Measurements from ENCODE around the gene DHX58. TPM values are rescaled to one million over a fixed set of nuclear protein-coding genes. Genes with fewer than 3 reads are reported as not detected.

The DHX58 gene
- total and polyA plus RNA-seq, 3 donors from 2014 or later: 35.9 to 56.3 (median 51.1) TPM

DNA sequence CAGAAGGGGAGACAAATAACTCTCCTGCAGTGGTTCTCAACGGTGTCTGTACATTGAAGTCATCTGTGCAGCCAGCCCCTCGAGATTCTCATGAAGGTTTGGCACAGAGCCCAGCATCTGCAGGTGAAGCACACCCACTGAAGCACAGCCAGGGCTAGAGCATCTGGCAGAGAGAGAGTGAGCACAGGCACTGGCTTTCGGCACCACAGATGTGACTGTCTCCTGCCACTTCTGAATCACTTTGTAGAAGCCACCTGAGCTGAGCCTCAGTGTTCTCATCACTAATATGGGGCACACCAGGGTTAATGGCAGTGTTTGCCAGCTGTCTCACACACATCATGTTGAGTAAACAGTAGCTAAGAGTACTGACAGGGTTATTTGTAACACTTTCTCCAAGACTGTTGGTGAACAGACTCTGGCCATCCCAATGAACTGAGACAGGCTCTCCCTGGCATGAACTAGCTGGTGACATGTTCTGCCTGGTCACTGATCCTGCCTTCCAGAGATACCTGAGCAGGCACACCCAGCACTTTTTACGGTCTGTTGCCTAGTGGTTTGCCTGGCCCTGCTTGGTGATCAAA, 21.0 kb upstream of the DHX58 start:
- no peaks in the 10 kb centered on the region for H3K9me3 ChIP-seq
- intact Hi-C loops (cut with DNase I; ENCODE audit: low total_unique reads): no loop called here
- peaks cover 69% of the 10 kb centered on the region for H3K4me1 ChIP-seq
- no peaks in the 10 kb centered on the region for H3K27me3 ChIP-seq
- no peaks in the 10 kb centered on the region for H3K36me3 ChIP-seq (ENCODE audit: low read depth, missing control alignments)
- H3K27ac ChIP-seq: peak overlapping the region in 1 of 2 donors; percentile 89
- H3K4me3 ChIP-seq: no peak overlapping the region
- 39 to 58% methylated on average over 4 of the region's 4 CpGs for WGBS, 2 donors
- no peak for DNase-seq
- TF ChIP-seq POLR2A (IDR thresholded peaks at IDR 0.05): no peak
- TF ChIP-seq, protein P1, sequence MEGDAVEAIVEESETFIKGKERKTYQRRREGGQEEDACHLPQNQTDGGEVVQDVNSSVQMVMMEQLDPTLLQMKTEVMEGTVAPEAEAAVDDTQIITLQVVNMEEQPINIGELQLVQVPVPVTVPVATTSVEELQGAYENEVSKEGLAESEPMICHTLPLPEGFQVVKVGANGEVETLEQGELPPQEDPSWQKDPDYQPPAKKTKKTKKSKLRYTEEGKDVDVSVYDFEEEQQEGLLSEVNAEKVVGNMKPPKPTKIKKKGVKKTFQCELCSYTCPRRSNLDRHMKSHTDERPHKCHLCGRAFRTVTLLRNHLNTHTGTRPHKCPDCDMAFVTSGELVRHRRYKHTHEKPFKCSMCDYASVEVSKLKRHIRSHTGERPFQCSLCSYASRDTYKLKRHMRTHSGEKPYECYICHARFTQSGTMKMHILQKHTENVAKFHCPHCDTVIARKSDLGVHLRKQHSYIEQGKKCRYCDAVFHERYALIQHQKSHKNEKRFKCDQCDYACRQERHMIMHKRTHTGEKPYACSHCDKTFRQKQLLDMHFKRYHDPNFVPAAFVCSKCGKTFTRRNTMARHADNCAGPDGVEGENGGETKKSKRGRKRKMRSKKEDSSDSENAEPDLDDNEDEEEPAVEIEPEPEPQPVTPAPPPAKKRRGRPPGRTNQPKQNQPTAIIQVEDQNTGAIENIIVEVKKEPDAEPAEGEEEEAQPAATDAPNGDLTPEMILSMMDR (IDR thresholded peaks at IDR 0.05): no peak

DNA sequence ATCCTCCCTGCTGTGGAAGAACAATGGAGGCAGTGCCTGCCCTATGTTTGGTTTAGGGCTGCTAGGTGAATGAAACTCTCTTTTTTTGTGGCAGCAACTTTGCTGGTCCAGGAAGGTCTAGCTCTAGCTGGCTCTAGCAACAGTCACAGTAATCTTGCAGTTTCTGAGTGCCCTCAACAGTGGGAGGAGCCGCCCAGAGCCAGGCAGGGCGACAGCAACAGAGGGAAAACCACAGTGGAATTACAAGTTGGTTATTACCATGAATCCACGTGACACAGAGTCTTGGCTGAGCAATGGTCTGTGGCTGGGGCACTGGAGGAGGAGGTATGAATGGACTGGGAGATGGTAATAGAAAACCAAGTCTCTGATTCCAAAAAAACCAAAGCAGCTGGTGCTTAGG, 20.4 kb upstream of the DHX58 start:
- Histone ChIP-seq H3K36me3 (ENCODE audit: low read depth, missing control alignments) (no peaks in the 10 kb centered on the region), H3K27ac (peak overlapping the region in 1 of 2 donors; percentile 89), H3K9me3 (no peaks in the 10 kb centered on the region), H3K4me1 (peaks cover 66% of the 10 kb centered on the region), H3K27me3 (no peaks in the 10 kb centered on the region), H3K4me3 (no peak overlapping the region)
- no peak for DNase-seq
- intact Hi-C loops (cut with DNase I; ENCODE audit: low total_unique reads): no loop called here
- 44 to 62% methylated on average over 3 of the region's 3 CpGs for WGBS, 2 donors
- TF ChIP-seq, protein P1 (IDR thresholded peaks at IDR 0.05): no peak
- TF ChIP-seq POLR2A (IDR thresholded peaks at IDR 0.05): no peak

DNA sequence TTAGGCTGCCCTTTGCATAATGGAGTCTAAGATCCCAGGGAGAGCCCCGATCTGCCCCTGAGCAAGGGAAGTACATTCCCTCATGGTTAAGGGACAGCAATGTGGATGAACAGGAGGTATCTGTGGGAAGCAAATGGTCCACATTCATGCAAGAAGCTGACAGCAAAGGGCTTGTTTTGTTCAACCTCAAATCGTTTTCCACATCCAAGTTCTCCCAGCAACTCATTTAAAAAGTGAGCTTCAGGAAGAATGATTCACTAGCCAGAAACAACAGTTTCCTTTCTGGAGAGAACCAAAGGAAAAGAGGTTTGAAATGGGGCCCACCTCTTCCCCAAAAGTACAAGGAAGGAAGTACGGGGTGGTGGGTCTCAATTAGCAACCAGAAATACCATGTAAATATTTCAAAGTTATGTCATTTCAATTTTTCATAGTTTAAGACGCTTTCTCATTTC, 19.5 kb upstream of the DHX58 start:
- TF ChIP-seq, protein P1 (IDR thresholded peaks at IDR 0.05): no peak
- no peak for TF ChIP-seq POLR2A (IDR thresholded peaks at IDR 0.05)
- DNase-seq: no peak
- H3K27ac ChIP-seq: peak overlapping the region; percentile 89
- H3K27me3 ChIP-seq: no peaks in the 10 kb centered on the region
- no peak overlapping the region for H3K4me3 ChIP-seq
- intact Hi-C loops (cut with DNase I; ENCODE audit: low total_unique reads): no loop called here
- 47 to 53% methylated on average over 4 of the region's 4 CpGs for WGBS, 2 donors
- H3K9me3 ChIP-seq: no peaks in the 10 kb centered on the region
- H3K4me1 ChIP-seq: peaks cover 64% of the 10 kb centered on the region
- H3K36me3 ChIP-seq (ENCODE audit: low read depth, missing control alignments): no peaks in the 10 kb centered on the region

DNA sequence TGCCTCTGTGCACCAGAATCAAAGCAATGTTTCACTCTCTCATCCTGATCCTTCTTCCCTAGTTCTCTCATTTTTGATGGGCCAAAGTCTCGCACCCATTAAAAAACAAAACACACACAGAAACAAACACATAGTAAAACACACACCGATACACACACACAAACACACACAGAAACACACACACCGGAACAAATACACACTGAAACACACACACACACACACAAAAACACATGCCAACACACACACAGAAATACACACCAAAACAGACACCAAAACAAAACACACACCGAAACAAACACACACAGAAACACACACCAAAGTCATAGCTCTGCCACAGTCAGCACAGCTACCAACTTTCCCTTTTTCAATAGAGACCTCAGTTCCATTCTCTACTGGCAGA, 18.7 kb upstream of the DHX58 start:
- Histone ChIP-seq H3K4me3 (no peak overlapping the region), H3K9me3 (no peaks in the 10 kb centered on the region), H3K4me1 (peaks cover 57% of the 10 kb centered on the region), H3K27me3 (no peaks in the 10 kb centered on the region), H3K36me3 (ENCODE audit: low read depth, missing control alignments) (no peaks in the 10 kb centered on the region), H3K27ac (peak overlapping the region; percentile 89)
- DNase-seq: no peak
- no peak for TF ChIP-seq POLR2A (IDR thresholded peaks at IDR 0.05)
- TF ChIP-seq, protein P1 (IDR thresholded peaks at IDR 0.05): no peak
- WGBS, 2 donors: 92 to 95% methylated on average over 4 of the region's 4 CpGs
- intact Hi-C loops (cut with DNase I; ENCODE audit: low total_unique reads): no loop called here

DNA sequence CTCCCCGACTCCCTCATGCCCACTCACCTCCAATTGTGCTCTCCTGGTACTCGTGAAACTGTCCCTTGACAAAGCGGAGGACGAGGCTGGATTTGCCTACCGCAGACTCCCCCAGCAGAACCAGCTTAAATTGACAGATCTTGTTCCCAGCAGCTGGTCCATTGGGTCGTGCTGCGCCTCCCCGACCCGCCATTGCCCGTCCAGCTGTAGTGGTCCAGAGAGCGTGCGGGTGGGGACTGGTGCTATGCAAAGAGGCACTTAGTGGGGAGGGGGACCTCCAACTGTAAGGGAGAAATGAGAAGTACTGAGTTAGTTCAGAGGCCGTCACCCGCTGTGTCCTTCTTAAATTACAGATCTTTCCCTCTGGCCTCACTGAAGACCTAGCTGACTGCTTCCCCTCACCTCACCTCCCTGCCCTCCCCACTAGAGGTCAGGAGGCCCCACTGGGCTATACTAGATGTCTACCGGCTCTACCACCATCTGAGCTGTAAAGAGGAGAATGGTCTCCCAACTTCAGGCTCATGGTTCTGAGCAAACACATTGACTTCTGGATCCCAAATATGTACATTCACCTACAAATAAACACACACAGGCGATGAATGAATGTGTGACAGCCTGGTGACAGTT, 17.9 kb upstream of the DHX58 start:
- H3K4me1 ChIP-seq: peaks cover 49% of the 10 kb centered on the region
- no peaks in the 10 kb centered on the region for H3K27me3 ChIP-seq
- TF ChIP-seq, protein P1 (IDR thresholded peaks at IDR 0.05): no peak
- TF ChIP-seq POLR2A (IDR thresholded peaks at IDR 0.05): no peak
- WGBS, 2 donors: 89 to 92% methylated on average over 16 of the region's 16 CpGs
- no peaks in the 10 kb centered on the region for H3K9me3 ChIP-seq
- H3K36me3 ChIP-seq (ENCODE audit: low read depth, missing control alignments): no peaks in the 10 kb centered on the region
- intact Hi-C loops (cut with DNase I; ENCODE audit: low total_unique reads): no loop called here
- H3K4me3 ChIP-seq: no peak overlapping the region
- H3K27ac ChIP-seq: peak overlapping the region; percentile 89
- no peak for DNase-seq

Data from testis (tissue), 3 donors.